Measurements from ENCODE around the gene C13orf46.

C13orf46 gene

DNA sequence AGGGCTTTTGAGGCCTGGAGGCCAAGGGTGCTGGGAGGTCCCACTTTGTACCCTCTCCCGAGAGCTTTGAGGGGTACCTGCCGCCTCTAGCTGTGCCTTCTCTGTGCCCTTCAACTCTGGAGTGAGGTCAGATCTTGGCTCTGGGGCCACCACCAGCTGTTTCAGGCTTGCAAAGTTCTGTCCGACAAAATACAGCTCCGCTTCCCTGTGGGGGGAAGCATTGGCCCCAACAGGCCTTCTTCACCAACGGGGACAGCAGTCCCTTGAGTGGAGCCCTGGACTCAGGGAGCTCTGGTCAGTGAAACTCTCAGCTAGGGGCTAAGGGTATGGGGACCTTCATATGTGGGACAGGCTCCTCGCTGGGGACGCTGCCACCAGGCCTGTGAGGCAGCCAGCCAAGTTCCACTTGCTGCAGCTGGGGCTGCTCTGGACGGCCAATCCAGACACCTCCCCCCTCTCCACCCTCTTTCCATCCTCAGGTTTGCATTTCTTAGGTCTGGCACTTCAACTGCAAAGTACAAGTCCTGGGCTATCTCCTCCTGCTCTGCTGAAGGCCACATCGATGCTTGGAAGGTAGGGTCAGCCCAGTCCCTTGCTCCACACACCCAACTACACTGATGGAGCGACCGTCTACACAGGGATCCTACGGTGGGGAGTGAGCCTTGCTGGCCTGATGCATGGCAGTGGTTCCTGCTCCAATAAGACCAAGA lies 46.8 kb downstream of the C13orf46 start:
- Histone ChIP-seq H3K4me3 (ENCODE audit: low read depth, low read length) (no peak overlapping the region), H3K36me3 (no peaks in the 10 kb centered on the region), H3K9me3 (no peaks in the 10 kb centered on the region), H3K4me1 (no peaks in the 10 kb centered on the region), H3K27me3 (no peaks in the 10 kb centered on the region)
- DNase-seq = peak; percentile 56
- TF ChIP-seq, protein P1, sequence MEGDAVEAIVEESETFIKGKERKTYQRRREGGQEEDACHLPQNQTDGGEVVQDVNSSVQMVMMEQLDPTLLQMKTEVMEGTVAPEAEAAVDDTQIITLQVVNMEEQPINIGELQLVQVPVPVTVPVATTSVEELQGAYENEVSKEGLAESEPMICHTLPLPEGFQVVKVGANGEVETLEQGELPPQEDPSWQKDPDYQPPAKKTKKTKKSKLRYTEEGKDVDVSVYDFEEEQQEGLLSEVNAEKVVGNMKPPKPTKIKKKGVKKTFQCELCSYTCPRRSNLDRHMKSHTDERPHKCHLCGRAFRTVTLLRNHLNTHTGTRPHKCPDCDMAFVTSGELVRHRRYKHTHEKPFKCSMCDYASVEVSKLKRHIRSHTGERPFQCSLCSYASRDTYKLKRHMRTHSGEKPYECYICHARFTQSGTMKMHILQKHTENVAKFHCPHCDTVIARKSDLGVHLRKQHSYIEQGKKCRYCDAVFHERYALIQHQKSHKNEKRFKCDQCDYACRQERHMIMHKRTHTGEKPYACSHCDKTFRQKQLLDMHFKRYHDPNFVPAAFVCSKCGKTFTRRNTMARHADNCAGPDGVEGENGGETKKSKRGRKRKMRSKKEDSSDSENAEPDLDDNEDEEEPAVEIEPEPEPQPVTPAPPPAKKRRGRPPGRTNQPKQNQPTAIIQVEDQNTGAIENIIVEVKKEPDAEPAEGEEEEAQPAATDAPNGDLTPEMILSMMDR (IDR thresholded peaks at IDR 0.05; ENCODE audit: low read depth, low read length) = no peak

DNA sequence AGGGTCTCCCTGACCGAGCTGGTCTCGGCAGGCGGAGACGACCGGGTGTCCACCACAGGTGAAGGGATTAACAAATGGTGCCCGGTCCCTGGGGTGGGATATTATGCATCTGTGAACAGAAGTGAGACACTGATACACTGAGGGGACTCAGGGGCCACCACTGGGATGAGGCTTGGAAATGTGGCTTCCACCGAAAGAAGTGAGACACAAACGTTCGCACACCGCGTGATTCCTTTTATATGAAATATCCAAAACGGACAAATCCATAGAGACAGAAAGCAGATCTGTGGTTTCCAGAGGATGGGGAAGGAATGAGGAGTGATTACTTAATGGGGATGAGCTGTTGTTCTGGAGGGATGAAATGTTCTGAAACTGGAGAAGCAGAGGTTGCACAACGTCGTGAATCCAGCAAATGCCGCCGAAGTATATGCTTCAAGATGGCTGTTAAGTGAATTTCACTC lies 47.5 kb downstream of the C13orf46 start:
- DNase-seq = no peak
- TF ChIP-seq, protein P1 (IDR thresholded peaks at IDR 0.05; ENCODE audit: low read depth, low read length) = no peak

DNA sequence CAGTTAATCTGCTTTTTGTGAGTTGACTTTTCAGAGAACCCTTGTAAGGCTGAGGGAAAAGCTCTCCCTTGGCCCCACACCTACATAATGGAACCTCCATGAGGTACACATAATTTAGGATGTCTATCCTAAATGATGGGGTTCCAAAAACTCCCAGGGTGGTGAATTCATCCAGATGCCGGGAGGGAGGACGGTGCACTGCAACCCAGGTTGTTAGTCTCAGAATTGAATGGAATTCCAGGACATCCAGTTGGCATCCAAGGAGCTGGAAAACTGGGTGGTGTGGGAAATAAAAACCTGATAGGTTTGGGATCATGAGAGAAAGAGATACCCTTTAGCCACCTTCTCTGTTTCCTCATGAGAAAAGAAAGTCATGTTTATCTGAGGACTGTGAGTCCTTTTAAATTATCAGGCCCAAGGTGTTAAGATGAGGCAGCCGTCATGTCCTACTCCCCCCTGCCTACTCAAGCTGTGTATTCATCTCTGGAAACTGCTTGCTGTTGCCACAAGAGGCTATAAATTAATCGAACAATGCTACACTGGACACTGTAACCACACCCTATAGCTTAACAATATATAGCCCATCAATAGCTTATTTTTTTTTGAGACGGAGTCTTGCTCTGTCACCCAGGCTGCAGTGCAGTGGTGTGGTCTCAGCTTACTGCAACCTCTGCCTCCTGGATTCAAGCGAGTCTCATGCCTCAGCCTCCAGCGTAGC lies 49.5 kb downstream of the C13orf46 start:
- H3K36me3 ChIP-seq = no peaks in the 10 kb centered on the region

More for the DNA sequence above, 47.5 kb downstream of the C13orf46 start:
- H3K27me3 ChIP-seq = no peaks in the 10 kb centered on the region
- H3K9me3 ChIP-seq = no peaks in the 10 kb centered on the region
- H3K4me1 ChIP-seq = no peaks in the 10 kb centered on the region
- H3K4me3 ChIP-seq (ENCODE audit: low read depth, low read length) = no peak overlapping the region
- no peaks in the 10 kb centered on the region for H3K36me3 ChIP-seq

DNA sequence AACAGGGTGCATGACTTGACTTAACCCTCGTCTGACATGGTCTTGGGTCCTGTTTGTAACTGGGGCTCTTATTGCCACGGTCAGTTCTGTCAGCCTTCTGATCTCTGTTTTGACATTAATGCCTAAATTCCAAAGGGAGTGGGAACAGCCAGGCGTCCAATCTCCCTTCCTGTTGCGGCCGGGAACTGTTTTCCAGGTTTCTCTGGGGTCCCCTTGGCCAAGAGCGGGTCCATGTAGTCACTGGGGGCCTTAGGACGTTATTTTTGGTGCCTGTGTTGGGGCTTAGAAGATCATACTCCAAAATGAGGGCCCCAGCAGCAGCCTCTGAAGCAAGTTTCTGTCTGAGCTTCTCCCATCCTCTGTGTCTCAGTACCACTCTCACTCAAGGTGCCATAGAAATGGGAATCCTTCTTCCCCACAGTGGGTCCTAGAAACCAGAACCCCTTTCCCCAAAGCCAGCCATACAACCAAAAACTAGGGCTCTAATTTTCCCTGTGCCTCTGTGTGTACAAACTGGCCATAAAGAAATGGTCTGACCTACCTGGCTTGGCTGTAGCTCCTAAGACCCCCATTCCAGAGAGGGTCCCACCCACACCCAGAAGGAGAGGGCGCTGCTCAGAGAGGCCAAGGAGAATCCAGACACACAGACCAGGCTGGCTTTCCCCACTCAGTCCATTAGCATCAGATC lies 50.4 kb downstream of the C13orf46 start:
- TF ChIP-seq, protein P1 (IDR thresholded peaks at IDR 0.05; ENCODE audit: low read depth, low read length) = no peak

More for the DNA sequence above, 49.5 kb downstream of the C13orf46 start:
- no peaks in the 10 kb centered on the region for H3K4me1 ChIP-seq
- no peaks in the 10 kb centered on the region for H3K27me3 ChIP-seq
- H3K9me3 ChIP-seq = no peaks in the 10 kb centered on the region
- TF ChIP-seq, protein P1 (IDR thresholded peaks at IDR 0.05; ENCODE audit: low read depth, low read length) = no peak
- DNase-seq = no peak
- H3K4me3 ChIP-seq (ENCODE audit: low read depth, low read length) = no peak overlapping the region

DNA sequence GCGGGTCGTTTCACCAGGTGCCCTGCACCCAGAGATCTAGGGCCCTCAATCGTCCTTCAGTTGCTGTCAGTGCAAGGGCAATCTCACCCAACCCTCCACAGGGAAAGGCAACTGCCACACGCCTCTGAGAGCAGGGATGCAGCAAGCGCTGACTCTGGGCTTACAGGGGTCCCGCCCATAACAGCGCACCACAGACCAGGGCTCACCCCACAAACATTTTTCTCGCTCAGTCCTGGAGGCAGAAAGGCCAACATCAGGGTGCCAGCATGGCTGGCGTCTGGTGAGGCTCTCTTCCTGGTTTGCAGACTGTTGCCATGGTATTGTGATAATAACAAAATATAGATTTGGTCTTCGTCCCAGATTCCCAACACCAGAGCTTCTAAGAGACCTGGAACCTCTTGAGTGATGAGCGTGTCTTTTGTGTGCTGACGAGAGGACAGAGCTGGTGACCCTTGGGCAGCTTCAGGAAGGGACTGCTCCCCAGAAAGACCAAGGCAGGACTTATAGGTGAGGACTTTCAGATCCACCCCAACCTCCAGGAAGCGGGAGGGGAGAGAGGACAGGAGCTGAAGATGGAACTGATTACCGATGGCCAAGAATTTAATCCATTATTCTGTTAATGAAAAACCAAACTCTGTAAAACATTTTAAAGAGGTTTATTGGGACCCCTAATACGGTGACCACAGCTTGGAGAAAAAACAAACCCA lies 51.3 kb downstream of the C13orf46 start:
- no peak overlapping the region for H3K4me3 ChIP-seq (ENCODE audit: low read depth, low read length)
- TF ChIP-seq, protein P1 (IDR thresholded peaks at IDR 0.05; ENCODE audit: low read depth, low read length) = no peak
- H3K9me3 ChIP-seq = no peaks in the 10 kb centered on the region
- H3K36me3 ChIP-seq = no peaks in the 10 kb centered on the region
- H3K4me1 ChIP-seq = no peaks in the 10 kb centered on the region
- H3K27me3 ChIP-seq = no peaks in the 10 kb centered on the region
- DNase-seq = no peak

More for the DNA sequence above, 50.4 kb downstream of the C13orf46 start:
- H3K4me1 ChIP-seq = no peaks in the 10 kb centered on the region
- H3K36me3 ChIP-seq = no peaks in the 10 kb centered on the region
- H3K4me3 ChIP-seq (ENCODE audit: low read depth, low read length) = no peak overlapping the region
- H3K9me3 ChIP-seq = no peaks in the 10 kb centered on the region
- no peak for DNase-seq
- no peaks in the 10 kb centered on the region for H3K27me3 ChIP-seq
